ENCODE data around the gene ANAPC2.

The ANAPC2 gene

DNA sequence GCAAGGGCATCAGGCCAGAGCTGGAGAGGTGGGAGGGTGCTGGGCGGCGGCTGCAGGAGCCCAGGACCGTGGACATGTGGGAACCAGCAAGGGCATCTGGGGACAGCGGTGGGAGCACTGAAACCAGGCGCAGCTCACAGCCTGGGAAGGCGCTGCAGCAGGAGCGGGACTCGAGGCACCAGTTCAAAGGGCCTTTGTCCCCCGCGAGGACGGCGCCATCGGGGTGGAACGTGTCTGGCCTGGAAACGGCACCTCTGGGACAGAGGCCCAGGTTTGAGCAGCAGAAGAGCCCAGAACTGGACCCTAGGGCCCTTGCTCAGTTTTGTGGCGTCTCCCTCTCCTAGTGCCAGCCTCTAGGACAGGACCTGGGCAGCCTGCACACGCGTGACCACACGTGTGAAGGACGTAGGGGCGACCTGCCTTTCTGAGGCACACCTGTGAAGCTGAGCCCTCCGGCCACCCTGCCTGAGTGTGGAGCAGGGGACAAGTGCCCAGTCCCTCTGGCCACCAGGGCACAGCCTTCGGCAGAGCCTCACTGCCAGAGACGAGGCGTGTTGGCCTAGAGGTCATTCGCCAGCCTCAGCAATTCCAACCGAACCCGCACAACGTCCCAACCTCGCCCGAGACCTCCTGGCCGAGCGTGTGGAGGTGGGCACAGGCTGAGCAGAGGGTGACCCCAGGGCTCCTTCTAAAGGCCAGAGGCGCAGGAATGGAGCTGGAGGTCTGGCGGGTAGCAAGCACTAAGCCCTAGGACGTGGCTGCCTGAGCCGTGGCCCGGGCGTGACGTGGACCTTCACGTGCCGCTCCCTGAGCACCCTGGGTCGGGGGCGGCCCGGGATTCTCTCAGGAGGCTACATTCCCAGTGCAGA lies 14.3 kb downstream of the ANAPC2 start:
- DNase-seq, result no peak

GRCh38 chr9:137172901-137173795 lies 15.2 kb downstream of the ANAPC2 start:
- DNase-seq, result no peak

GRCh38 chr9:137171149-137171900 lies 17.0 kb downstream of the ANAPC2 start:
- no peak for DNase-seq

- DNase-seq, result no peak
Measured at GRCh38 chr9:137170486-137171148, 17.7 kb downstream of the ANAPC2 start.

GRCh38 chr9:137169896-137170358 lies 18.4 kb downstream of the ANAPC2 start, which contains the start of gene LRRC26:
Gene LRRC26 (minus strand): TSS chr9:137170051. CDS start chr9:137169943, 108 bp downstream.
- no peak for DNase-seq

GRCh38 chr9:137168904-137169856 lies 19.2 kb downstream of the ANAPC2 start:
- peak; percentile 75 for DNase-seq

DNA sequence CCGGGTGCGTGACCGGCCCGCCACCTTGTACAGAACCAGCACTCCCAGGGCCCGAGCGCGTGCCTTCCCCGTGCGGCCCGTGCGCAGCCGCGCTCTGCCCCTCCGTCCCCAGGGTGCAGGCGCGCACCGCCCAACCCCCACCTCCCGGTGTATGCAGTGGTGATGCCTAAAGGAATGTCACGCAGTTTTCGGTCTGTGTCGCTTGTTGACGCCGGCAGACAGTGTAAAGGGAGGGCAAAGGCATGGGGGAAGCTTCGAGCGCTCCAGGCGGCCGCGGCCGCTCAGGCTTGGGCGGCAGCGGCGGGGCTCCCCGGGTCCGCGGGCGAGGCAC lies 19.8 kb downstream of the ANAPC2 start:
- no peak for DNase-seq

GRCh38 chr9:137167747-137168572 lies 20.4 kb downstream of the ANAPC2 start:
- peak; percentile 36 for DNase-seq

DNA sequence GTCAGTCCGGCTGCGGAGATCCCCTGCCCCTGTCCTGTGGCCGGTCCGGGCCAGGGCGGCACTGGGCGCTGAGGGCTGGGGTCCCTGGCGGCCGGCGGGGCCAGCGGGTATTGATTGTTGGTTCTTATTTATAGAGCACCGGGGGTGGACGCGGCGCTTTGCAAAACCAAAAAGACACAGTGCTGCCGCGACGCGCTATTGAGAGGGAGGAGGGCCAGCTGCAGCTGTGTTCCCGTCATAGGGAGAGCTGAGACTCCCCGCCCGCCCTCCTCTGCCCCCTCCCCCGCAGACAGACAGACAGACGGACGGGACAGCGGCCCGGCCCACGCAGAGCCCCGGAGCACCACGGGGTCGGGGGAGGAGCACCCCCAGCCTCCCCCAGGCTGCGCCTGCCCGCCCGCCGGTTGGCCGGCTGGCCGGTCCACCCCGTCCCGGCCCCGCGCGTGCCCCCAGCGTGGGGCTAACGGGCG lies 21.0 kb downstream of the ANAPC2 start:
- DNase-seq, result no peak

- DNase-seq, result no peak
Measured at GRCh38 chr9:137166380-137167229, 21.8 kb downstream of the ANAPC2 start.

GRCh38 chr9:137165250-137165836 lies 23.0 kb downstream of the ANAPC2 start:
- no peak for DNase-seq

- DNase-seq, result no peak
Measured at GRCh38 chr9:137164370-137165249, 23.8 kb downstream of the ANAPC2 start.

GRCh38 chr9:137163805-137164204 lies 24.6 kb downstream of the ANAPC2 start:
- DNase-seq, result no peak

- DNase-seq, result no peak
Measured at GRCh38 chr9:137163365-137163715, 25.0 kb downstream of the ANAPC2 start.

DNA sequence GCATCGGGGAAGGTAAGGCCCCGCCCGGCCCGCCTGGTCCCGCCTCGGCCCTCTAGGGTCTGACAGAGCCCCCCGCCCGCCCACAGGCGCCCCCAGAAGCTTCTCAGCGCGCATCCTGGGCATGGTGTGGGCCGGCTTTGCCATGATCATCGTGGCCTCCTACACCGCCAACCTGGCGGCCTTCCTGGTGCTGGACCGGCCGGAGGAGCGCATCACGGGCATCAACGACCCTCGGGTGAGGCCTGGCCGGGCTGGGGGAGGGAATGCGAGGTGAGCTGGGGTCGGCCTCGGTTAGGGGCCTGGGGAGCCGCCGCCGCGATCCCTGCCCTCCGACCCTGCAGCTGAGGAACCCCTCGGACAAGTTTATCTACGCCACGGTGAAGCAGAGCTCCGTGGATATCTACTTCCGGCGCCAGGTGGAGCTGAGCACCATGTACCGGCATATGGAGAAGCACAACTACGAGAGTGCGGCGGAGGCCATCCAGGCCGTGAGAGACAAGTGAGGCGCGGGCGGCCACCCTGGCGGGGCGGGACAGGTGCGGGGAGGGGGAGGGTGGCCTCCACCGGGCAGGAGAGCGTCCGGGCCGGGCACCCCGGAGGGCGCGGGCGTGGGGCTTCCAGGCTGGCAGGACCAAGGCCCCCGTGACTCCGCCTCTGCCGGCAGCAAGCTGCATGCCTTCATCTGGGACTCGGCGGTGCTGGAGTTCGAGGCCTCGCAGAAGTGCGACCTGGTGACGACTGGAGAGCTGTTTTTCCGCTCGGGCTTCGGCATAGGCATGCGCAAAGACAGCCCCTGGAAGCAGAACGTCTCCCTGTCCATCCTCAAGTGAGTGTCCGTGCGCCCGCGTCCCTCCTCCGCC lies 25.6 kb downstream of the ANAPC2 start:
- no peak for DNase-seq

All from NCI-H1105 (cell line).